ENCODE results near the gene TTLL11. TPM values are rescaled to one million over a fixed set of nuclear protein-coding genes. Genes with fewer than 3 reads are reported as not detected.
A peak's percentile ranks its signal among the peaks of the same experiment; 100 is the strongest.

TTLL11 gene
- total and polyA plus RNA-seq, 4 donors, result 3.6 to 7.8 (median 5.9) TPM

- Histone ChIP-seq H3K27me3 (ENCODE audit: control insufficient read depth in 3 of 3, insufficient read depth in 3 of 3, low read length in 2 of 3) (no peaks in the 10 kb centered on the region), H3K36me3 (ENCODE audit: control insufficient read depth in 4 of 4, insufficient read depth in 4 of 4, low read length in 4 of 4) (no peaks in the 10 kb centered on the region), H3K9me3 (ENCODE audit: control insufficient read depth in 4 of 4, insufficient read depth in 3 of 4, low read length in 3 of 4) (peaks cover 0 to 1% (median 0%) of the 10 kb centered on the region in 4 donors), H3K27ac (ENCODE audit: low read depth in 1 of 2, low read length in 1 of 2) (no peak overlapping the region), H3K4me3 (no peak overlapping the region), H3K4me1 (ENCODE audit: control insufficient read depth in 5 of 5, insufficient read depth in 5 of 5, low read length in 5 of 5) (no peaks in the 10 kb centered on the region), H3K9ac (ENCODE audit: insufficient read depth in 1 of 2, low read length in 2 of 2) (no peak overlapping the region)
- ATAC-seq (ENCODE audit: insufficient read depth, low FRiP score) (no peak), DNase-seq (no peak)
- no peak for TF ChIP-seq CTCF (IDR thresholded peaks at IDR 0.05; ENCODE audit: control extremely low read depth, extremely low read depth)
- 93 to 94% methylated on average over 14 to 15 of the region's 15 CpGs for WGBS, 2 donors
Observed at GRCh38 chr9:121809356-121810050, 283.6 kb downstream of the TTLL11 start.

- ATAC-seq (ENCODE audit: insufficient read depth, low FRiP score) (no peak), DNase-seq (no peak)
- no peak overlapping the region for H3K4me3 ChIP-seq
- no peak overlapping the region for H3K27ac ChIP-seq (ENCODE audit: low read depth in 1 of 2, low read length in 1 of 2)
- 91 to 96% methylated on average over 4 of the region's 4 CpGs for WGBS, 2 donors
- no peak overlapping the region for H3K9ac ChIP-seq (ENCODE audit: insufficient read depth in 1 of 2, low read length in 2 of 2)
- H3K36me3 ChIP-seq (ENCODE audit: control insufficient read depth in 4 of 4, insufficient read depth in 4 of 4, low read length in 4 of 4), result no peaks in the 10 kb centered on the region
- no peaks in the 10 kb centered on the region for H3K27me3 ChIP-seq (ENCODE audit: control insufficient read depth in 3 of 3, insufficient read depth in 3 of 3, low read length in 2 of 3)
- peaks cover 0 to 1% (median 0%) of the 10 kb centered on the region in 4 donors for H3K9me3 ChIP-seq (ENCODE audit: control insufficient read depth in 4 of 4, insufficient read depth in 3 of 4, low read length in 3 of 4)
- no peaks in the 10 kb centered on the region for H3K4me1 ChIP-seq (ENCODE audit: control insufficient read depth in 5 of 5, insufficient read depth in 5 of 5, low read length in 5 of 5)
- TF ChIP-seq CTCF (IDR thresholded peaks at IDR 0.05; ENCODE audit: control extremely low read depth, extremely low read depth), result no peak
Observed at GRCh38 chr9:121808781-121809180, 284.3 kb downstream of the TTLL11 start.

- no peak overlapping the region for H3K27ac ChIP-seq (ENCODE audit: low read depth in 1 of 2, low read length in 1 of 2)
- peaks cover 0 to 1% (median 0%) of the 10 kb centered on the region in 4 donors for H3K9me3 ChIP-seq (ENCODE audit: control insufficient read depth in 4 of 4, insufficient read depth in 3 of 4, low read length in 3 of 4)
- TF ChIP-seq CTCF (IDR thresholded peaks at IDR 0.05; ENCODE audit: control extremely low read depth, extremely low read depth), result no peak
- peaks cover 0 to 2% (median 0%) of the 10 kb centered on the region in 3 donors for H3K27me3 ChIP-seq (ENCODE audit: control insufficient read depth in 3 of 3, insufficient read depth in 3 of 3, low read length in 2 of 3)
- no peak overlapping the region for H3K9ac ChIP-seq (ENCODE audit: insufficient read depth in 1 of 2, low read length in 2 of 2)
- DNase-seq (peak; percentile 46 to 63 (median 50)), ATAC-seq (ENCODE audit: insufficient read depth, low FRiP score) (no peak)
- WGBS, 2 donors, result 71 to 90% methylated on average over 16 of the region's 16 CpGs
- H3K4me3 ChIP-seq, result no peak overlapping the region
- no peaks in the 10 kb centered on the region for H3K36me3 ChIP-seq (ENCODE audit: control insufficient read depth in 4 of 4, insufficient read depth in 4 of 4, low read length in 4 of 4)
- H3K4me1 ChIP-seq (ENCODE audit: control insufficient read depth in 5 of 5, insufficient read depth in 5 of 5, low read length in 5 of 5), result no peaks in the 10 kb centered on the region
Observed at GRCh38 chr9:121807823-121808278, 285.3 kb downstream of the TTLL11 start.
